Fibroblast of villous mesenchyme (primary cell): ENCODE results near the gene TIPARP. TPM values are rescaled to one million over a fixed set of nuclear protein-coding genes. Genes with fewer than 3 reads are reported as not detected.
"Not testable (repeated sequence)": the region's sequence is repeated elsewhere in the genome, so short reads cannot be mapped to it uniquely, and the experiment has no call there.

Experiments
- DNase-seq: peaks from one replicate; pipeline ENCODE4 v3.0.0-alpha.2; 2010; ENCODE audit warnings: low read depth
- H3K4me3 ChIP-seq: 2 replicates; pipeline ENCODE4 v1.5.1; 2011; ENCODE audit warnings: low read depth, mild to moderate bottlenecking, low read length
- total RNA-seq: library from RNA; depleted of rRNA; stranded (reverse); fragments of >200 nt; gene quantifications from 2 replicates; pipeline ENCODE4 v1.2.3, GENCODE V29; 2012
- TF ChIP-seq, protein P1 (sequence below): IDR thresholded peaks from 2 replicates; pipeline ENCODE4 v1.5.1; 2012; ENCODE audit warnings: low read depth, mild to moderate bottlenecking, low read length; ENCODE audit not compliant: insufficient read depth

Gene TIPARP
- total RNA-seq, 1 donor, result 91.1 TPM

- TF ChIP-seq, protein P1, sequence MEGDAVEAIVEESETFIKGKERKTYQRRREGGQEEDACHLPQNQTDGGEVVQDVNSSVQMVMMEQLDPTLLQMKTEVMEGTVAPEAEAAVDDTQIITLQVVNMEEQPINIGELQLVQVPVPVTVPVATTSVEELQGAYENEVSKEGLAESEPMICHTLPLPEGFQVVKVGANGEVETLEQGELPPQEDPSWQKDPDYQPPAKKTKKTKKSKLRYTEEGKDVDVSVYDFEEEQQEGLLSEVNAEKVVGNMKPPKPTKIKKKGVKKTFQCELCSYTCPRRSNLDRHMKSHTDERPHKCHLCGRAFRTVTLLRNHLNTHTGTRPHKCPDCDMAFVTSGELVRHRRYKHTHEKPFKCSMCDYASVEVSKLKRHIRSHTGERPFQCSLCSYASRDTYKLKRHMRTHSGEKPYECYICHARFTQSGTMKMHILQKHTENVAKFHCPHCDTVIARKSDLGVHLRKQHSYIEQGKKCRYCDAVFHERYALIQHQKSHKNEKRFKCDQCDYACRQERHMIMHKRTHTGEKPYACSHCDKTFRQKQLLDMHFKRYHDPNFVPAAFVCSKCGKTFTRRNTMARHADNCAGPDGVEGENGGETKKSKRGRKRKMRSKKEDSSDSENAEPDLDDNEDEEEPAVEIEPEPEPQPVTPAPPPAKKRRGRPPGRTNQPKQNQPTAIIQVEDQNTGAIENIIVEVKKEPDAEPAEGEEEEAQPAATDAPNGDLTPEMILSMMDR, result no peak
- no peak overlapping the region for H3K4me3 ChIP-seq
- no peak for DNase-seq
Observed at GRCh38 chr3:156705761-156706616, 31.6 kb downstream of the TIPARP start.

DNA sequence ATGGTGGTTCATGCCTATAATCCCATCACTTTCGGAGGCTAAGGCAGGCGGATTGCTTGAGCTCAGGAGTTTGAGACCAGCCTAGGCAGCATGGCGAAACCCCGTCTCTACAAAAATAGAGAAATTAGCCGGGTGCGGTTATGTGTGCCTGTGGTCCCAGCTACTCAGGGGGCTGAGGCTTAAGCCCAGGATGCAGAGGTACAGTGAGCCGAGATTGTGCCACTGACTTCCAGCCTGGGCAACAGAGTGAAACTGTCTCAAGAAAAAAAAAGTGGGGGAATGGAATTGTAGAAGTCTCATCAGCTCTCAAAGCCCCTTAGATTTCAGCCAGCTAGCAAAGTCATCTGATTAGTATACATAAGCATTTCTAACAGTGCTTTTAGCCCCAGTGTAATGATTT, 33.2 kb downstream of the TIPARP start:
- TF ChIP-seq, protein P1, result no peak
- H3K4me3 ChIP-seq, result no peak overlapping the region
- DNase-seq, result no peak

- TF ChIP-seq, protein P1, result no peak
- no peak overlapping the region for H3K4me3 ChIP-seq
- DNase-seq, result no peak
Observed at GRCh38 chr3:156710429-156710828, 36.0 kb downstream of the TIPARP start.

DNA sequence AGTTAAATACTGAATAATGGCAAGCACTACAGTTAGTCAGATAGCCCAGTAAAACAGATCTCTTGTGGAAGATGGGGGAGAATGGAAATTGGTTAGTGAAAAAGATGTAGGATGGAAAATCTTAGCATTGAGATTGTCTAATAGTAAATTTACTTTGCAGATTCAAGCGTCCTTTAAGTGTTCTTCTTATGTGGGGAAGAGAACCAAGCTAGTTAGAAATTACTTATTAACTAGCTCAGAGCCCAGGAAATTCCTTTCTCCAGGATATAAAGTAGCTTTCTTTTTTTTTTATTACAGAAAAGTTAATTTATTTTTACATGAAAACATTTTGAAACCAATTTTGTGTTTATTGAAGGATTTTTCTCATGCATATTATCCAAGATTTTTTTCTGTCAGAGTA, 36.7 kb downstream of the TIPARP start:
- TF ChIP-seq, protein P1, result no peak
- no peak for DNase-seq
- no peak overlapping the region for H3K4me3 ChIP-seq

DNA sequence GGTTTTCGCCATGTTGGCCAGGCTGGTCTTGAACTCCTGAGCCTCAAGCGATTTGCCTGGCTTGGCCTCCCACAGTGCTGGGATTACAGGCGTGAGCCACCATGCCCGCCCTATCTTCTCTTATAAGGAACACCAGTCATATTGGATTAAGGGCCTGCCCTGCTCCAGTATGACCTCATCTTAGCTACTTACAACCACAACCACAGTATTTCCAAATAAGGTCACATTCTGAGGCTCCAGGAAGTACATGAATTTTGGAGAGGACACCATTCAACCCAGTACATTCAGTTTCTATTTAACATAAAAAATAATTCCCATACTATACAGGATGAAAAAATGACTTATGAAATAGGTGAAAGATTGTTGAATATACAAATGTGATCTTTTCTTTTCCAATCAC, 37.6 kb downstream of the TIPARP start:
- DNase-seq, H3K4me3 ChIP-seq: not testable (repeated sequence)

GRCh38 chr3:156716105-156716862, 41.9 kb downstream of the TIPARP start:
- no peak for DNase-seq
- no peak overlapping the region for H3K4me3 ChIP-seq
- TF ChIP-seq, protein P1, result no peak

DNA sequence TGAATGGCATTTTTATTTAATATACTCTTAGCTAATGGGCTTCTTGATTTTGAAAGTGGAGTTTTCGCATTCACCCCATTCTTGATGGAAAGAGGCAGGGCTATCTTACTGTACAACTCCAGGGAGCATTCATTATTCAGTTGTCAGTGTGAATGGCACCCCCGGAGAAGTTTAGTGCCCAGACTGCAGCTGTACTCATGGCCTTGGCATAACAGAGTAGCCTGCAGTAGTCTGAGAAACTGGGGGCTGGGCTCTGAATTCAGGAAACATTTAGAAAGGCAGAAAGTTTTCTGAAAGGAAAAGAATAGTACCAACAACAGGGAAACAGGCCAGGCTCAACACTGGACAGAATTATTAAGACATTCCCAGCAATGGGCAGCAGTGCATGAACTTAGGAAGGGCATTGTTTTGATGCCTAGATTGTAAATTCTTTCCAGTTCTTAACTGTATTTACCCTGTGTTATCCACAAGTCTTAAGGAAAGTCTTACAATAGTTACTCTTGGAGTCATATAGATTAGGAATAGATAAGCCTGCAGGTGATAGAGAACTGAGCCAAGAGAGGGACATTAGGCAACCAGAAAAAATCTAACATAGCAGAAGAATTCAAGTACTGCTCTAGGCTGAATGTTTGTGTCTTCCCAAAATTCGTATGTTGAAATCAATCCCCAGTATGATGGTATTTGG, 44.4 kb downstream of the TIPARP start:
- no peak for DNase-seq
- H3K4me3 ChIP-seq, result no peak overlapping the region
- TF ChIP-seq, protein P1, result no peak
